Hematopoietic multipotent progenitor cell treated with erythropoietin and hydrocortisone succinate and interleukin-3 and kit ligand, for 6 days (in vitro differentiated cells): ENCODE results near the gene CXCL8.
"Not testable (repeated sequence)": the region's sequence is repeated elsewhere in the genome, so short reads cannot be mapped to it uniquely, and the experiment has no call there.

Experiments
- DNase-seq: peaks from one replicate; pipeline ENCODE4 v3.0.0-alpha.2; 2015

The CXCL8 gene

GRCh38 chr4:73743795-73744194 lies 3.4 kb downstream of the CXCL8 start:
- DNase-seq, result no peak

- DNase-seq, result no peak
Measured at GRCh38 chr4:73744203-73744602, 3.8 kb downstream of the CXCL8 start.

GRCh38 chr4:73750730-73751129 lies 10.4 kb downstream of the CXCL8 start:
- DNase-seq, result no peak

GRCh38 chr4:73751166-73751565 lies 10.8 kb downstream of the CXCL8 start:
- no peak for DNase-seq

- DNase-seq, result no peak
Measured at GRCh38 chr4:73751830-73752229, 11.5 kb downstream of the CXCL8 start.

GRCh38 chr4:73752424-73752823 lies 12.1 kb downstream of the CXCL8 start:
- no peak for DNase-seq

GRCh38 chr4:73753215-73753614 lies 12.8 kb downstream of the CXCL8 start:
- DNase-seq, result no peak

GRCh38 chr4:73754934-73755333 lies 14.6 kb downstream of the CXCL8 start:
- DNase-seq, result no peak

- DNase-seq, result no peak
Measured at GRCh38 chr4:73759357-73759756, 19.0 kb downstream of the CXCL8 start.

GRCh38 chr4:73761856-73762255 lies 21.5 kb downstream of the CXCL8 start:
- DNase-seq, result no peak

GRCh38 chr4:73762409-73762808 lies 22.0 kb downstream of the CXCL8 start:
- DNase-seq, result peak; percentile 14

- DNase-seq, result no peak
Measured at GRCh38 chr4:73763877-73764276, 23.5 kb downstream of the CXCL8 start.

GRCh38 chr4:73764513-73764912 lies 24.1 kb downstream of the CXCL8 start:
- no peak for DNase-seq

GRCh38 chr4:73765296-73765695 lies 24.9 kb downstream of the CXCL8 start:
- DNase-seq, result no peak

GRCh38 chr4:73770917-73771316 lies 30.5 kb downstream of the CXCL8 start:
- no peak for DNase-seq

GRCh38 chr4:73772363-73772762 lies 32.0 kb downstream of the CXCL8 start:
- no peak for DNase-seq

GRCh38 chr4:73774406-73774805 lies 34.0 kb downstream of the CXCL8 start:
- DNase-seq, result not testable (repeated sequence)

- peak; percentile 60 for DNase-seq
Measured at GRCh38 chr4:73776321-73776729, 36.0 kb downstream of the CXCL8 start.

- DNase-seq, result no peak
Measured at GRCh38 chr4:73777612-73778011, 37.2 kb downstream of the CXCL8 start.

GRCh38 chr4:73780243-73780642 lies 39.9 kb downstream of the CXCL8 start:
- DNase-seq, result no peak

GRCh38 chr4:73780834-73781233 lies 40.5 kb downstream of the CXCL8 start:
- no peak for DNase-seq

GRCh38 chr4:73788411-73788810 lies 48.0 kb downstream of the CXCL8 start:
- DNase-seq, result no peak
